Stimulated activated CD4-positive, alpha-beta T cell treated with anti-CD3 and anti-CD28 coated beads, Interleukin-12 subunit alpha, Interleukin-12 subunit beta, amount 100 ng/mL, for 24 hours (primary cell): ENCODE results near the gene ABCD1.

ENCODE experiments used
- DNase-seq, 2 experiments: peaks; one replicate each; pipeline ENCODE4 v3.0.0-alpha.2; 2020; ENCODE audit warnings: low read depth in 2 of 2

The ABCD1 gene

DNA sequence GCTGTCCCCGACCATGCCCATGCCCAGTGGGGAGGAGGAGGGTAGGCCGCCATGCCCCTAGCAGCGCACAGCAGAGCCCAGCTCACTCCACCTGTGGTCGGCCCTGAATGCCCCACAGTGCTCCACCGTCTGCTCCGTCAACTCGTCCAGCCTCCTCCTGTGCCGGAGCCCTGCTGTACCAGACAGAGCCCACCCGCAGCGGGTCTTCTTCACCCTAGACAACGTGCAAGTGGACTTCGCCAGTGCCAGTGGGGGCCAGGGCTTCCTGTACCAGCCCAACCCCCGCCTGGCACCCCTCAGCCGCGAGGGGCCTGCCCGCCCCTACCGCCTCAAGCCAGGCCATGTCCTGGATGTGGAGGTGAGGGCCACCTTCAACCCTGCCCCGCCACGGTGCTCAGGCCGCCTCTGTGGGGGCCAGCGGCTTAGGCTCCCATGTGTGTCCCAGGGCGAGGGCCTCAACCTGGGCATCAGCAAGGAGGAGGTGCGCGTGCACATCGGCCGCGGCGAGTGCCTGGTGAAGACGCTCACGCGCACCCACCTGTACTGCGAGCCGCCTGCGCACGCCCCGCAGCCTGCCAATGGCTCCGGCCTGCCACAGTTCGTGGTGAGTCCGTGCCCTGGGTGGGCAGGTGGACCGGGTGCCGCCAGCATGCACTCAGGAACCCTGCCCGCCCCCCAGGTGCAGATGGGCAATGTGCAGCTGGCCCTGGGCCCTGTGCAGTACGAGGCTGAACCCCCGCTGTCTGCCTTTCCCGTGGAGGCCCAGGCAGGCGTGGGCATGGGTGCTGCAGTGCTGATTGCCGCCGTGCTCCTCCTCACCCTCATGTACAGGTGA is 49.3 kb downstream of the ABCD1 start:
- DNase-seq = no peak

DNA sequence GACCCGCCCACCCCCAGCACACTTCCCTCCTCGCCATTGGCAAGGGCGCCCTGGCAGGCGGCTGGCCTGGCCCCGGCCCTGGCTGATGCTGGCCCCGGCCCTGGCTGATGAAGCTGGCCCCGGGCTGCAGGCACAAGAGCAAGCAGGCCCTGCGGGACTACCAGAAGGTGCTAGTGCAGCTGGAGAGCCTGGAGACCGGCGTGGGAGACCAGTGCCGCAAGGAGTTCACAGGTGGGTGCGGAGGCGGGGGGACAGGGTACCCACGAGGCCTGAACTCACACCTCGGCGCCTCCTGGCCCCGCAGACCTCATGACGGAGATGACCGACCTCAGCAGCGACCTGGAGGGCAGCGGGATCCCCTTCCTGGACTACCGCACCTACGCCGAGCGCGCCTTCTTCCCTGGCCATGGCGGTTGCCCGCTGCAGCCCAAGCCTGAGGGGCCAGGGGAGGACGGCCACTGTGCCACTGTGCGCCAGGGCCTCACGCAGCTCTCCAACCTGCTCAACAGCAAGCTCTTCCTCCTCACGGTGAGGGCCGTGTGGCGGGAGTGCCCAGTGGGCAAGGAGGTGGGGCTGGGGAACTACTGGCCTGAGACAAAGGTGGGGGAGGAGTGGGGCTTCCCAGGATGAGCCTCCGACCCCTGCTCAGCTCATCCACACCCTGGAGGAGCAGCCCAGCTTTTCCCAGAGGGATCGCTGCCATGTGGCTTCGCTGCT is 50.1 kb downstream of the ABCD1 start:
- DNase-seq = no peak

DNA sequence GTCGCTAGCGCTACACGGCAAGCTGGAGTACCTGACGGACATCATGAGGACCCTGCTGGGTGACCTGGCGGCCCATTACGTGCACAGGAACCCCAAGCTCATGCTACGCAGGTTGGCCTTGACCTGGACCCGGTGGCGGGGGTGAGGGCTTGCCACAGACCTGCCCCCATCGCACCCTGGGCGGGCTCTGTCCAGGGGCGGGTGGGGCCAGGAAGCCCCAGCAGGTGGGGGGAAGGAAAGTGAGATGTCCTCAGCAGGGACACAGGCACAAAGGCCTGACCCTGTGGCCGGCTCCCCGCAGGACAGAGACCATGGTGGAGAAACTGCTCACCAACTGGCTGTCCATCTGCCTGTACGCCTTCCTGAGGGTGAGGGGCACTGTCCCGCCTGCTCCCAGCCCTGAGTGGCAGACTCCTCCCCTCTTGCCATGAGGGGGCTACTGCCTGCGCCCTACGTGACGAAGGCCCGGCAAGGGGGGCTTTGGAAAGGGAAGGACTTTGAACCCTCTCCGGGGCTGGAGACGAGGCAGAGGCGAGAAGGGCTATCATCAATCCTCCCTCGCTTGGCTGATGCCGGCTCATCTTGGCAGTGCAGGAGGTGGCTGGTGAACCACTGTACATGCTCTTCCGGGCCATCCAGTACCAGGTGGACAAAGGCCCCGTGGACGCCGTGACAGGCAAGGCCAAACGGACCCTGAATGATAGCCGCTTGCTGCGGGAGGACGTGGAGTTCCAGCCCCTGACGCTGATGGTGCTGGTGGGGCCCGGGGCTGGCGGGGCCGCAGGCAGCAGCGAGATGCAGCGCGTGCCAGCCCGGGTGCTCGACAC is 50.9 kb downstream of the ABCD1 start:
- no peak for DNase-seq

DNA sequence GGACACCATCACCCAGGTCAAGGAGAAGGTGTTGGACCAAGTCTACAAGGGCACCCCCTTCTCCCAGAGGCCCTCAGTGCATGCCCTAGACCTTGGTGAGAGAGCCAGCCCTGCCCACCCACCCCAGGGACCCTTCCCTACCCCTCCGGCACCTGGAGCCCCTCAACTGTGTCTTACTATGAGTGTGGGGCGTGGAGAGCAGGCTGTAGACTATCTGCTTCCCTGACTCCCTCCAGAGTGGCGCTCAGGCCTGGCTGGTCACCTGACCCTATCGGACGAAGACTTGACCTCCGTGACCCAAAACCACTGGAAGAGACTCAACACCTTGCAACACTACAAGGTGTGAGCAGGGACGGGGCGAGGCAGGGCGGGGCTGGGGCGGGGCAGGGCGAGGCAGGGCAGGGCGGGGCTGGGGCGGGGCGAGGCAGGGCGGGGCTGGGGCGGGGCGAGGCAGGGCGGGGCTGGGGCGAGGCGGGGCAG is 51.5 kb downstream of the ABCD1 start:
- DNase-seq = no peak

DNA sequence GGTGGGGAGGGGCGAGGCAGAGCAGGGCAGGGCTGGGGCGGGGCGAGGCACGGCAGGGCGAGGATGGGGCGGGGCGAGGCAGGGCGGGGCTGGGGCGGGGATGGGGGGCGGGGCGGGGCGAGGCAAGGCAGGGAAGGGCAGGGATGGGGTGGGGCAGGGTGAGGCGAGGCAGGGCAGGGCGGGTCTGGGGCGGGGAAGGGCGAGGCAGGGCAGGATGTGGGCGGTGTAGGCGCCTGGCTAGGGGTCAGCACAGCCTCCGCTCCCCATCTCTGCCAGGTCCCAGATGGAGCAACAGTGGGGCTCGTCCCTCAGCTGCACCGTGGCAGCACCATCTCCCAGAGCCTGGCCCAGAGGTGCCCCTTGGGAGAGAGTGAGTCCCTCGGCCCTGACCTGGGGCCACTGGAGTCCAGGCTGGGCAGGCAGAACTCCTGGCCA is 52.0 kb downstream of the ABCD1 start:
- no peak for DNase-seq

DNA sequence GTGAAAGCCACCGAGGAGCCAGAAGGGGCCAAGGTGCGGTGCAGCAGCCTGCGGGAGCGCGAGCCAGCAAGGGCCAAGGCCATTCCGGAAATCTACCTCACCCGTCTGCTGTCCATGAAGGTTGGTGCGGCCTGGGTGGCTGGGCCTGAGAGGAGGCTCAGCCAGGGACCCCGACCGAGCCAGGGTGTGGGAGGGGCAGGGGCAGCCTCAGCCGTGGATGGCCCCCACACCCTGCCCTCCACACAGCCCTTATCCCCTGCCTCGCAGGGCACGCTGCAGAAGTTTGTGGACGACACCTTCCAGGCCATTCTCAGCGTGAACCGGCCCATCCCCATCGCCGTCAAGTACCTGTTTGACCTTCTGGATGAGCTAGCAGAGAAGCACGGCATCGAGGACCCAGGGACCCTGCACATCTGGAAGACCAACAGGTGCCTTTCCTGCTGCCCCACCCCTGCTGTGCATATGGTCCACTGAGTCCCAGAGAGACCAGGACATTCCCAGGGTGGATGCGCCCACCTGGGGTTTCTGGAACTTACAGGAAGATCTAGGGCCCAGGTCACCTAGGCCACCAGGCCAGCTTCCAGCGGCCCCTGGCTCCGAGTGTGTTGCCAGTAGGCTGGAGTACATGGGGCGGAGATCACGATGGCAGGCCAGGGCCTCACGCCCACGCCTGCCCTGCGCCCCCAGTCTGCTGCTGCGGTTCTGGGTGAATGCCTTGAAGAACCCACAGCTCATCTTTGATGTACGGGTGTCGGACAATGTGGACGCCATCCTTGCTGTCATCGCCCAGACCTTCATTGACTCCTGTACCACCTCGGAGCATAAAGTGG is 52.8 kb downstream of the ABCD1 start:
- no peak for DNase-seq

DNA sequence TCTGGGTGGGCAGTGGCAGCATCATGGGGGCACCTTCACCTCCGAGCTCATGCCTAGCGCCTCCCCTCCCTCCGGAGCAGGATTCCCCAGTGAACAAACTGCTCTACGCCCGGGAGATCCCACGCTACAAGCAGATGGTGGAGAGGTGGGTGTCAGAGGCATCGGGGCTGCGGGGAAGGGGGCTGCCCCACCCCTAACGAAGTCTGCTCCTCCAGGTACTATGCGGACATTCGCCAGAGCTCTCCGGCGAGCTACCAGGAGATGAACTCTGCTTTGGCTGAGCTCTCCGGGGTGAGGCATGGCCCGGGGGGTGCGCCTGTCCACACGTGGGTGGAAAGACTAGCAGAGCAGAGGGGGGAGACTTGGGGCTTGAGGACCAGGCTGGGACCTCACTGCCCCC is 53.5 kb downstream of the ABCD1 start:
- no peak for DNase-seq

DNA sequence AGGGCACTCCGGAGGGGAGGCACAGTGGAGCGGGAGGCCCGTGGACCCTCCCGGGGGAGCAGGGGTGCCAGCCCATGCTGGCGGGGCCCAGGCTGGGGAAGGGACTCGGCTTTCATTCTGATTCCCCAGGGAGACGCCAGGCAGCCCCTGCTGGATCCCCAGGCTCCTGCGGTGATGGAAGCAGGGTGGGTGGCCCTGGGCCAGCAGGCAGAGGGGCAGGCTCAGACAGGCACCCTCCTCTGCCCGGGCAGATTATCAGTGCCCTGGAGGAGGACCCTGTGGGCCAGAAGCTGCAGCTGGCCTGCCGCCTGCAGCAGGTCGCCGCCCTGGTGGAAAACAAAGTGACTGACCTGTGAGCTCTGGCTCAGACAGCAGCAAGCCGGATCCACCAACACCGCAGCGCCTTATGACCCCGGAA is 54.0 kb downstream of the ABCD1 start:
- no peak for DNase-seq

DNA sequence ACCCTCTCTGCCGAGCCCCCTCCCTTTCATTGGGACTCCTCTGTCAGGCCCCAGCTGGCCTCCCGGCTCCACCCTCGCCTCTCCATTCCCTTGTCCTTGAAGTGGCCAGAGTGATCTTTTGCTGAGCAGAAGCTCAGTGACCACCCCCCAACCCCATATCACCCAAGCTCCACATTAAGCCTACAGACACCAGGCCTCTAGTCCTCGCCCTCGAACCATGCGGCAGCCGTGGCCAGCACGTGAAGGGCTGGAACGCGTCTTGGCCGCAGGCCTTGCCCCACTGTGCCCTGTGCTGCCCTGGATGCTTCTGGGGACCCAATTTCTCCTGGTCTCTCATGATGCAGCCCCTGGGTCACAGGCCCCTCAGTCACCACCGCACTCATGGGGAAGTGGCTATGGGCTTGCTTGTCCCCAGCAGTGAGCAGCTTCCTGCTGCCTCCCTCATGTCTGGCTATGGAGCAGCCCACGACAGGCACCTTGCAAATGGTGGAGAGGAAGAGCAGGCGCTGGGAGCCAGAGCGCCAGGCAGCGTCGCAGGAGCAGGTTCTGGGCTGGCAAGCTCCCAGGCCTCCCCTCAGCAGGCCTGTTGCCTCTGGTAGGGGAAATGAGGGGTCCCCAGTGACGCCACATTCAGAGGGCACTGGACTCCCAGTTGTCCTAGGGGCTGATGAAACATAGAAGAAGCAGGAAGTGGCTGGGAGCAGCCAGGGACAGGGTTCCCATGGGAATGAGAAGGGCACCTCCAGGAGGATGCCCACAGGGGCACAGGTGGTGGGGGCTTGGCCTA is 55.4 kb downstream of the ABCD1 start:
- no peak for DNase-seq

DNA sequence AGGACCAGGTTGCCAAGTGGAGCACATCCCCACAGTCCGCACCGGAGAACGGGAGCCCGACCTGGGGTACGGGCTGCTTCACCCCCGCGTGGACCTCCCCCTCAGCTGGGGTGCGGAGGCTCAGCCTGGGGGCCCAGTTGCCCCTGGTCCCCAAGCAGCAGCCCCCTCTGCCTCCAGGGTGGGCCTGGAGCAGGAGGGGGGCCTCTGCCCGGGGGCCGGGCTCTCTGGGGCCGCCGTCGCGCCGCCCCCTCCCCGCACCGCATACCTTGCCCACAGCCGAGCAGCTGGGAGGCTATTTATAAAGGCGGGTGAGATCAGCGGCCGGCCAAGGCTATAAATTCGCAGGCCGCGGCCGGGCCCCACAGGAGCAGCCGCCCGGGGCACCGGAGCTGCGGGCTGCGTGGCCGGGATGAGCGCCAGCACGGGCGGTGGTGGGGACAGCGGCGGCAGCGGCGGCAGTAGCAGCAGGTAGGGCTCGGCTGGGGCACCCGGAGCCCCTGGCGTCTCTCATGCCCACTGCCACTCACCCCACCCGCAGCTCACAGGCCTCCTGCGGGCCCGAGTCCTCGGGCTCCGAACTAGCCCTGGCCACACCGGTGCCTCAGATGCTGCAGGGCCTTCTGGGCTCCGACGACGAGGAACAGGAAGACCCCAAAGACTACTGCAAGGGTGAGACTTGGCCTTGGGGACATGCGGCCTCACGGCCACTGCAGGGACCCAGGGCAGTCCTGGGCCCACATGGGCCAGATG is 56.2 kb downstream of the ABCD1 start, which contains the start of gene SRPK3:
Gene SRPK3, plus strand, starts transcription at position 364 of the 750 bp plus-strand sequence. Its CDS starts 46 bp downstream, at position 410.
- DNase-seq = no peak

DNA sequence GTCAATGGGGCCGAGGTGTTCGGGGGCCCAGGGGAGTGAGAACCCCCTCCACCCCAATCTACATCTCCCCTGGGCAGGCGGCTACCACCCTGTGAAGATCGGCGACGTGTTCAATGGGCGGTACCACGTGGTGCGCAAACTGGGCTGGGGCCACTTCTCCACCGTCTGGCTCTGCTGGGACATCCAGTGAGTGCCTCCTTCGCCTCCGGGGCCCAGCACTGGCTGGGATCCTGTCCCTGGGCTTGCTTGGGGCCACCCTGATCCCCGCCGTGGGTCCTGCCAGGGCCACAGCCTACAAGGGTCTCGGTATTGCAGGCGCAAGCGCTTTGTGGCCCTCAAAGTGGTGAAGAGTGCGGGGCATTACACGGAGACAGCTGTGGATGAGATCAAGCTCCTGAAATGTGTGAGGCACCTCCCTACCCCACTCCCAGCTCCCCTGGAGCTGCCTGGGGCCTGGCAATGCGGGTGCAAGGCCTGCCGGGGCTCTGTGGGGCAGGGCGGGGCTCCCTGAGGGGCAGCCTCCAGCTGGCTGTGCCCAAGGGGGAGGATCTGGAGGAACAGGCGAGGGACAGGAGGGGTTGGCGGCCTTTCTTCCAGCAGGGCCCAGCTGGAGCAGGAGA is 56.9 kb downstream of the ABCD1 start:
- no peak for DNase-seq

DNA sequence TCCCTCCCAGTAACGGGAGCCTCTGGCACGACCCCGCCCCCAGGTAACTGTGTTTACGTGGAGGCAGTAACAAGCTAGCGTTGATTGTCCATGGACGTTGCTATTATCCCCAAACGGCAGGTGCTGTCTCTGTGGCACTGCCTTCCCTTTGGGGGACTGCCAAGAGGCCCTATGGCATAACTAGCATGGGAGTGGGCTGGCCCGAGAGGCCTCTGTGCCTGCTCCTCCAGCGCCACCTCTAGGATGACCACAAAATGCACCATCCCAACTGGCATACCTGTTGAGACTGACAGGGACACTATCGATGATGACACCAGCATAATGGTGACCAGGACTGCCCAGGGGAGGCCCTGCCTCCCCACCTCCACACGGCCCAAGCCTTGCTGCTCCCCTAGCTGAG is 57.7 kb downstream of the ABCD1 start:
- no peak for DNase-seq

DNA sequence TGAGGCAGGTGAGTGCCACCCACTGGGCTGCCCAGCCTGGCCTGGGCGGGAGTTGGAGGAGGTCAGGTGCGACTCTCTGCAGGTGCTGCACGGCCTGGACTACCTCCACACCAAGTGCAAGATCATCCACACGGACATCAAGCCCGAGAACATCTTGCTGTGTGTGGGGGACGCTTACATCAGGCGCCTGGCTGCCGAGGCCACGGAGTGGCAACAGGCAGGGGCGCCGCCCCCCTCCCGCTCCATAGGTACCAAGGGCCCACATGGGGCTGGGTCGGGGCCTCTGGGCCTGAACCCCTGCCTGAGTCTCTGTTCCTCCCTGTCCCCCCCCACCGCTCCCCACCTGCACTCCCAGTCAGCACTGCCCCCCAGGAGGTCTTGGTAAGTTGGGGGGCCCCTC is 58.2 kb downstream of the ABCD1 start:
- DNase-seq = no peak

DNA sequence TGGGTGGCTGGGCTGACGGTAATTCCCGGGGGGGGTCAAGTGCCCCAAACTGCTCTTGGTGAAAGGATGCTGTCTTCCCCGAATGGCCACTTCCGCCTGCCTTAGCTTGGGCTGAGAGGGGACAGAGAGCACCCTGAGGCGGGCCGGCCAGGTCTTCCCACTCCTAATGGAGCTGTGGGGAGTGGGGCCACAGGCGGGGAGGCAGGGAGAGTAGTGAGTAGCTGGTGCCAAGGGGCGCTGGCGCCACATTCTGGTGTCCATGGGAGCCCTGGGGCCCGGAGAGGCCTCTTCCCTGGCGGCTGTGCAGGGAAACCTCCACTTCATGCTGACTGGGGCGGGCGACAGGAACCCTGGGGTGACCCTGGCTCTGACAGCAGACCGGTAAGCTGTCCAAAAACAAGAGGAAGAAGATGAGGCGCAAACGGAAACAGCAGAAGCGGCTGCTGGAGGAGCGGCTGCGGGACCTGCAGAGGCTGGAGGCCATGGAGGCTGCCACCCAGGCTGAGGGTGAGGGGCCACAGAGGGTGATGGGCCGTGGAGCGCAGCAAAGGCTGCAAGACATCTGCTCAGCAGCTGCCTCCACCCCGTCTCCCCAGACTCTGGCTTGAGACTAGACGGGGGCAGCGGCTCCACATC is 58.8 kb downstream of the ABCD1 start:
- no peak for DNase-seq

DNA sequence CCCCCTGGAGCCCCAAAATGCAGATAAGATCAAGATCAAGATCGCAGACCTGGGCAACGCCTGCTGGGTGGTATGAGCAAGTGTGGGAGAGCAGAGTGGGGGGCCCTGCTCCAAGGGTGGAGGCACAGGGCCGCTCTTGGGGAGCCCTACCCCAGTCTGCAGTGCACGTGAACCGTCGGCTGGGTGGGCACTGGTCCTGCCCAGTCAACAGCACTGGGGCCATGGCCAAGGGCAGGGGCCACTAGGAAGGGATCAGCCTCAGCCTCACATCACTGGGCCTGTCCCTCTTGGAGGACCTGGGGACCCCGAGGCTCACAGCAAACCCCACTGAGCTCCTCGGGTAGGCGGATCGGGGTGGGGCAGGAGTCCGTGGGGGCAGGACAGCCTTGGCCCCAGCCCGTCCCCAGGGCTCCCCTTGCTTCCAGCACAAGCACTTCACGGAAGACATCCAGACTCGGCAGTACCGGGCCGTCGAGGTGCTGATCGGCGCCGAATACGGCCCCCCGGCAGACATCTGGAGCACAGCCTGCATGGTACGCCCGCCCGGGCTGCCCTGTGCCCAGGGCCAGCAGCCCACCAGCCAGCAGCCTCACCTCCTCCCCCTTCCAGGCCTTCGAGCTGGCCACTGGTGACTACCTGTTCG is 59.8 kb downstream of the ABCD1 start:
- DNase-seq = no peak

DNA sequence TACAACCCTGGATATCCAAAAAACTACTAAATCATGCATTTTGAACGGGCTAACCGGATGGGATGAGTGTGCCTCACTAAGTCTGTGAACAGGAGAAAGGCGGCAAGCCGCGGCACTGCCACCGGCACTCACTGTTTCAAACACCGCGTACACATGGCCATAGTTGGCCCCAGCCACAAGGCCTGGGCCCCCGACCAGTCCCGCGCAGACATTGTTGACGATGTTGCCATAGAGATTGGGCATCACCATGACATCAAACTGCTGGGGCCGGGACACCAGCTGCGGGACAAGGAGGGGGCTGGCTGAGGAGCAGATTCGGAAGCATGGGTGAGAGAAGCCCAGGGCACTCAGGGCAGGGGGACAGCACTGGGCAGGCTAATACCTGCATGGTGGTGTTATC is 62.0 kb downstream of the ABCD1 start:
- DNase-seq = no peak

DNA sequence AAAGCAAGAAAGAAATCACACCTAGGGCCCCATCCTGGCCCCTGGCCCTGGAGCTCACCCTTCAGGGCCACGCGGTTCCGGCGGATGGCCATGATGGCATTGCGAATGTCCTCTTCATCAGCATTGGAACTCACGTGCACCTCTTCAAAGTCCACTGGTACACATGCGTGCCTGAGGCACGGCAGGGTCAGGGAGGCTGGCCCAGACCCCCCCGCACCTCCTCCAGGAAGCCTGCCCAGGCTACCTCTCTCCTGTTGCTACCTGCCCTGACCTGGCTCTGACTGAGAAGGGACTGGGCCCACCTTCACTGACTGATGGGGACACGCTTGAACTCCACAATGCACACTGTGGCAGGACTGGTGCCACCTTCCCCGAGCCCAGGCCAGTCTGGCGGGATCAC is 65.0 kb downstream of the ABCD1 start:
- DNase-seq = no peak
